Epidermal melanocyte (primary cell): ENCODE measurements around the gene ATAD3B.
"Not testable (repeated sequence)": the region's sequence is repeated elsewhere in the genome, so short reads cannot be mapped to it uniquely, and the experiment has no call there.

ENCODE experiments used
- DNase-seq: peaks from one replicate; pipeline ENCODE4 v3.0.0; 2011; ENCODE audit warnings: low spot score; ENCODE audit not compliant: insufficient read length

The ATAD3B gene, protein sequence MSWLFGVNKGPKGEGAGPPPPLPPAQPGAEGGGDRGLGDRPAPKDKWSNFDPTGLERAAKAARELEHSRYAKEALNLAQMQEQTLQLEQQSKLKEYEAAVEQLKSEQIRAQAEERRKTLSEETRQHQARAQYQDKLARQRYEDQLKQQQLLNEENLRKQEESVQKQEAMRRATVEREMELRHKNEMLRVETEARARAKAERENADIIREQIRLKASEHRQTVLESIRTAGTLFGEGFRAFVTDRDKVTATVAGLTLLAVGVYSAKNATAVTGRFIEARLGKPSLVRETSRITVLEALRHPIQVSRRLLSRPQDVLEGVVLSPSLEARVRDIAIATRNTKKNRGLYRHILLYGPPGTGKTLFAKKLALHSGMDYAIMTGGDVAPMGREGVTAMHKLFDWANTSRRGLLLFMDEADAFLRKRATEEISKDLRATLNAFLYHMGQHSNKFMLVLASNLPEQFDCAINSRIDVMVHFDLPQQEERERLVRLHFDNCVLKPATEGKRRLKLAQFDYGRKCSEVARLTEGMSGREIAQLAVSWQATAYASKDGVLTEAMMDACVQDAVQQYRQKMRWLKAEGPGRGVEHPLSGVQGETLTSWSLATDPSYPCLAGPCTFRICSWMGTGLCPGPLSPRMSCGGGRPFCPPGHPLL

DNA sequence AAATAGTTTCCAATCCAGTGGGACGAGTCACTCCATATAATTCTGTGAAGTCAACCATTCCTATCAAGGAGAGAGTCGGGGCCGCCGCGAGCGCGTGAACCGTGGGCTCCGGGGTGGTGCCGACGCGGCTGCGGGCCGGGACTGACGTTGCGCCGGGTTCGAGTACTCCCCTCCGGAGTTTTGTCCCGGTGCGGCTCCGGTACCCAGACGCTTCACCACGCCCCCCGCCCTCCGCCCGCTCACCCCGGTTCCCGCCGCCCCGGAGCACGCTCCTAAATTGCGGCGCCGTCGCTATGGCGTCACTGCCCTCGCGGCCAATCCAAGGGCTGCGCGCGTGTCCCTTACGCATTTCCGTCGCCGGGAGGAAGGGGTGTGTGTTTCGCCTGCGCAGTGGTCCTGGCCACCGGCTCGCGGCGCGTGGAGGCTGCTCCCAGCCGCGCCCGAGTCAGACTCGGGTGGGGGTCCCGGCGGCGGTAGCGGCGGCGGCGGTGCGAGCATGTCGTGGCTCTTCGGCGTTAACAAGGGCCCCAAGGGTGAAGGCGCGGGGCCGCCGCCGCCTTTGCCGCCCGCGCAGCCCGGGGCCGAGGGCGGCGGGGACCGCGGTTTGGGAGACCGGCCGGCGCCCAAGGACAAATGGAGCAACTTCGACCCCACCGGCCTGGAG lies at the start of gene ATAD3B:
ATAD3B (plus strand) TSS at position 377 of the 664 bp plus-strand sequence; CDS start at position 497, 120 bp downstream.
- DNase-seq, result peak; percentile 99

DNA sequence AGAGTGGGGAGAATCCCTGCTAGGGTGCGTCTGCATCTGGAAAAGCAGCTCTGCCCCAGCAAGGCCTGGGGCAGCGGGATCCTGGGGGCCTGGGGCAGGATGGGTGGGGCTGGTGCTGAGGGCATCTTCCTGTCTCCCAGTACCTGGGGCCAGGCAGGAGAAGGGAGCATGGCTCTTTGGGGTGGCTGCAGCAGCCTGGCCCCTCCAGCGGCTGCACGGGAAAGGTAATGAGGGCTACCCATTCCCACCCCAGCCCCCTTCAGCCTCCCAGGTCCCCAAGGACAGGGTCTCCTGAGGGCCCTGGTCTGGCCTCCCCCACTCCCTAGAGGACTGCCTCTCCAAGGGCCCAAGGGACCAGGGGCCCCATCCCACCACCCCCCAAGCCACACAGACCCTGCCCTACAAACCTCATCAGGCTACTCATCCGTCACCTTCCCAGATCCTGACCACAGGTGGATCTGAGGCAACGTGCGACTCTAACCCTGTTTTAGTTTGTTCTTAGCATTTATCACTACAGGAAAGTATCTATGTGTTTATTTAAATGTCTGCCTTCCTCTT lies 49.6 kb upstream of the ATAD3B start:
- DNase-seq, result peak; percentile 12

DNA sequence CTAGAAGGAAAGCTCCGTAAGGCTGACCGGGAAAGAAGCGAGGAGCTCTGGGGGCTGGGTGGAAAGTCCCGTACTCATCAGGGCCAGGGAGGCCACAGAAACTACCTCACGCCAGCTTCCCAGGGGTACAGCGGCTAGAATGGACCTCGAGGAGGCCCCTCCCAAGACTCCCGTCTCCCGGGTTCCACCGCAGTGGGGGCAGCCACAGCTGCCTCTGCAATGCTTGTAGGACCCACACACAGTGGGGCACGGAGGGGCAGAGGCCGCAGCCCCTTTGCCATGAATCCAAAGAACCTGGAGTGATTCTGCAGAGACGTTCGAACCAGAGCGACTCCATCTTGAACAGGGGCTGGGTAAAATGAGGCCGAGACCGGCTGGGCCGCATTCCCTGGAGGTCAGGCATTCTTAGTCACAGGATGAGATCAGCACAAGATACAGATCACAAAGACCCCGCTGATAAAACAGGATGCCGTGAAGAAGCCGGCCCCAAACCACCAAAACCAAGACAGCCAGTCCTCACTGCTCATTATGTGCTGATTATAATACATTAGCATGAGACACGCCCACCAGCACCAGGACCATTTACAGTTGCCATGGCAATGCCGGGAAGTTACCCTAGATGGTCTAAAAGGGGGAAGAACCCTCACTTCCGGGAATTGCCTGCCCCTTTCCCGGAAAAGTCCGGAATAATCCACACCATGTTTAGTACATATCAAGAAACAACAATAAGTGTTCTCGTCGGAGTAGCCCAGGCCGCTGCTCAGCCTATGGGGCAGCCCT lies 48.9 kb upstream of the ATAD3B start:
- DNase-seq, result peak; percentile 17

DNA sequence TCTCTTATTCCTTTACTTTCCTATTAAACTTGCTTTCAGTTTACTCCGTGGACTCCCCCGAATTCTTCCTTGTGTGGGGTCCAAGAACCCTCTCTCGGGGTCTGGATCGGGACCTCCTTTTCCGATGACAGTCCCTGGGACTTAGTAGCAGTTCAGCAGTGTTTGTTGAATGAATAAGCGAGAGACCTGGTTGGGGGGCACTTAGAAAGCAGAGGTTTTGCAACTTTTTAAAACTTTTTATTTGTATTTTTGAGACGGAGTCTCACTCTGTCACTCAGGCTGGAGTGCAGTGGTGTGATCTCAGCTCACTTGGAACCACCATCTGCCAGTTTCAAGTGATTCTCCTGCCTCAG lies 48.3 kb upstream of the ATAD3B start:
- peak; percentile 11 for DNase-seq

DNA sequence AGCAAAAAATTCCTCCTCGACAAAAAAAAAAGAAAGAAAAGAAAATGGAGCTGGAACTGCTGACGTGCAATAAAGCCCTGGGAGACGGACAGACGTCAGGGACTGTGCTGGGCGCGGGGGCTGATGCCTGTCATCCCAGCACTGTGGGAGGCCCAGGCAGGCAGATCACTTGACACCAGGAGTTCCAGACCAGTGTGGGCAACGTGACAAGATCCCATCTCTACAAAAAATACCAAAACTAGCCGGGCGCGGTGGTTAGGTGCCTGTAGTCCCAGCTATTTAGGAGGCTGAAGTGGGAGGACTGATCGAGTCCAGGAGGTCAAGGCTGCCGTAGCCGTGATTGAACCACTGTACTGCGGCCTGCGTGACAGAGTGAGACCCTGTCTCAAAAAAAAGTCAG lies 46.9 kb upstream of the ATAD3B start:
- DNase-seq, result no peak

DNA sequence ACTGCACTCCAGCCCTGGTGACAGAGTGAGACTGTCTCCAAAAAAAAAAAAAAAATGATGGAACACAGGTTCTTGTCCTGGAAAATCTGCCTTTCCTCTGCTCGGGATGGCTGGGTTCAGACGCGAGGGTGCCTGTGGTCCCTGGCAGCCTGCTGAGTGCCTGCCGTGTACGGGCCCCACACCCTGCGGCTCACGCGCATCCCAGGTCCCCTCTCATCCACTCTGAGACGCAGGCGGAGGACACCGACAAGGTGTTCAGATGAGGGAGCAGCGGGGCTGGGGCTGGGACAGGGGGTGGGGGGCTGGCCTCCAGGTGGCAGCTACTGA lies 46.2 kb upstream of the ATAD3B start:
- DNase-seq, result peak; percentile 11

DNA sequence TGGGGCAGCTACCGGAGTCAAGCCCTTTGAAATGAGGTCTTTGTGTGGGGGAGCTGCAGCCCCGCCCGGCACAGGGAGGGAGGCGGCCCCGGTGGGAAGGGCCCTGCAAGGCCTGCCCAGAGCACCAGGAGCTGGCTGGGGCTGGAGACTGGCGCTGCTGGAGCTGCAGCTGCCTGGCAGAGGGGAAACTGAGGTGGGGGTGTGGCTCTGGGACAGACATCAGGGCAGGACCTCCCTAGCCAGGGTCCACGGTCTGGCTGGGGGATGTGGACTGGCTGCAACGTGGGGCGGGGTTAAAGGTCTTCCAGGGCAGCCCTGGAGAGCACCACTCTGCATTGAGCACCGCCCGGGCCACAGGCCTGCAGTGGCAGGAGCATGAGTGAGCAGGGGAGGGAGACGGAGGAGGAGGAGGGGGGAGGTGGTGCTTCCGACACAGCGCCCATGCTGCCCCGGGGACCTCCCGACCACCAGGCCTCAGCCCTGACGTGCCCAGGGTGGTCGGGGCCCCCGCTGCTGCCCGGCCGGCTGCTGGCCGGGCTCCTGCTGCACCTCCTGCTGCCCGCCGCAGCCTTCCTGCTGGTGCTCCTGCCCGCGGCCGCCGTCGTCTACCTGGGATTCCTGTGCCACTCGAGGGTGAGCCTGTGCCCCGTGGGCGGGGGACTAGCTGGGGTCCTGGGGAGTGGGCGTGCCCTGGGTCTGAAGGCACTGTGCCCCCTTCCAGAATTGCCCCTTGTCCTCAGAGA lies 45.6 kb upstream of the ATAD3B start:
- no peak for DNase-seq

DNA sequence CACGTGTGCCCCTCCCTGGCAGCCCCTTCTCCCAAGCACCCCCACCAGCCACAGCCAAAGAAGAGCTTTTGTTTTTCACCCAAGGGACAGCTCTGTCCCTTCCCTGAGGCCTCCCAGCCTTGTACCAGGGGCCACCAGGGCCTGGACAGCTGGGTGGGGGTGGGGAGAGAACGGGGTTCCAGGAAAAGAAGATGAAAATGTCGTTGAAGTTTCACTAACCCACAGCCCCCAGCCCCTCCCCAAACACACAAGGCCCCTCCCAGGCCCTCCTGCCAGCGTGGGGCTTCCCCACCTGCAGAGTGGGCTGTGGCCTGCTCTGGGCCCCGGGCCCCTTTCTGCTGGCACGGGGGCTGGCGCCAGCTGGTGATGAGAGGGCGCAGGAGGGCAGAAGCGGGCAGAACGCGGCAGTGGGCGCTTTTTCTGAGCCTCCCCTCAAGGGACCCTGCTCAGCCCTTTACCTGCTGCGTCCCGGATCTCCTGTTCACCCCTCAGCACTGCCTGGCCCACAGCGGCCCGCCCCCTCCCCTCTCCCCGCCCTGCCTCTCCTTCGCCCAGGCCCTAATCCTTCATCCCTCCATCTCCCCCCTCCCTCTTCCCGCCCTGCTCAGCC lies 45.0 kb upstream of the ATAD3B start:
- DNase-seq, result no peak

DNA sequence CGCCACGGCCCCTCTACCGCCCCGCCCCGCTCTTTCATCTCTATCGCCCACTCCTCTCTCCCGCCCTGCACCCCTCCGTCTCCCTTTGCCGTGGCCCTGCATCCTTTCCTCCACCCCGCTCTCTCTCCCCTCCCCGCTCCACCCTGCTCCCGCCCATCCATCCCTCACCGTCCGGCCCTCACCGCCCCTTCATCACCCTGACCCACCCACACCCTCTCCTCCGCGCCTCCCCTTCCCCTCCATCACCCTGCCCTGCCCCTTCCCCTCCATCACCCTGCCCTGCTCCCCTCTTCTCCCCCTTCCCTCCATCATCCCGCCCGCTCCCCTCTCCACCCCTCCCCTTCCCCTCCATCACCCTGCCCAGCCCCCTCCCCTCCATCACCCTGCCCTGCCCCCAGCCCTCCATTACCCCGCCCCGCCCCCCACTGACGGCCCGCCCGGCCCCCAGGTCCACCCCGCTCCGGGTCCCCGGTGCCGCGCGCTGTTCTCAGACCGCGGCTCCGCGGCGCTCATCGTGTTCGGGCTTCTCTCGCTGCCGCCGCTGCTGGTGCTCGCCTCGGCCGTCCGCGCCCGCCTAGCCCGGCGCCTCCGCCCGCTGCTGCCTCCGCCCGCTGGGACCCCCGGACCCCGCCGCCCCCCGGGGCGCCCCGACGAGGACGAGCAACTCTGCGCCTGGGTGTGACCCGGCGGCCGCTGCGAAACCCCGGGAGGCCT lies 44.3 kb upstream of the ATAD3B start:
- DNase-seq, result peak; percentile 44

DNA sequence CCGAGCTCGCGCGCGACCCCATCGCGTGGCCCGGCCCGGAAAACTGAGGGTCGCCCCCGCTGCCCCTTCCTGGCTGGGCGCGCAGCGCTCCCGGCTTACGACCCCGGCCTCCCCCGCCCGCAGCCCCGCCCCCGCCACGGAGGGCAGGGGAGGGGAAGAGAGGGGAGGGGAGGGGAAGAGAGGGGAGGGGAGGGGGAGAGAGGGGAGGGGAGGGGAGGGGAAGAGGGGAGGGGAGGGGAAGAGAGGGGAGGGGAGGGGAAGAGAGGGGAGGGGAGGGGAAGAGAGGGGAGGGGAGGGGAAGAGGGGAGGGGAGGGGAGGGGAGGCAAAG lies 43.8 kb upstream of the ATAD3B start:
- DNase-seq, result peak; percentile 21

DNA sequence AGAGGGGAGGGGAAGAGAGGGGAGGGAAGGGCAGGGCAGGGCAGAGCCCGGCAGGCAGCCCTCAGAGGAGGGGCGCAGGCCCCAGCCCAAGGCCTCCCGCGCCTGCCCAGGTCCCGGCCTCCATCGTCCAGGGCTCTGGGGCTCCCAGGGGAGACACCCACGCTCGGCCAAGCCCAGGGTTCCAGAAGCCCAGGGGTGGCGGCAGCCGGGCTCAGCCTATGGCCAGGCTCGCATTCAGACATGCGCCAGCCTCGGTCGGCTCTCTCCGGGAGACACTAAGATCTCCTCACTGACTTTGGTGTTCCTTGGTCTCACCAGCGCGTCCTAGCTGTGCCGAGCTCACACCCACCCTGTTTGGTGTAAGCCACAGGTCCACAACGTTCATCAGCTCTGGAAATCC lies 43.4 kb upstream of the ATAD3B start:
- no peak for DNase-seq

DNA sequence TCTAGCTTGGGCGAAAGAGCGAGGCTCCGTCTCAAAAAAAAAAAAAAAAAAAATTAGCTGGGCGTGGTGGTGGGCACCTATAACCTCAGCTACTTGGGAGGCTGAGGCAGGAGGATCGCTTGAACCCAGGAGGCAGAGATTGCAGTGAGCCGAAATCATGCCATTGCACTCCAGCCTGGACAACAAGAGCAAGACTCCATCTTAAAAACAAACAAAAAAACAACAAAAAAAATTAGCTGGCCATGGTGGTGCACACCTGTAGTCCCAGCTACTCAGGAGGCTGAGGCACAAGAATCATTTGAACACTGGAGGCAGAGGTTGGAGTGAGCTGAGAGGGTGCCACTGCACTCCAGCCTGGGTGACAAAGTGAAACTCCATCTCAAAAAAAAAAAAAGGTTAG lies 42.6 kb upstream of the ATAD3B start:
- DNase-seq, result not testable (repeated sequence)

DNA sequence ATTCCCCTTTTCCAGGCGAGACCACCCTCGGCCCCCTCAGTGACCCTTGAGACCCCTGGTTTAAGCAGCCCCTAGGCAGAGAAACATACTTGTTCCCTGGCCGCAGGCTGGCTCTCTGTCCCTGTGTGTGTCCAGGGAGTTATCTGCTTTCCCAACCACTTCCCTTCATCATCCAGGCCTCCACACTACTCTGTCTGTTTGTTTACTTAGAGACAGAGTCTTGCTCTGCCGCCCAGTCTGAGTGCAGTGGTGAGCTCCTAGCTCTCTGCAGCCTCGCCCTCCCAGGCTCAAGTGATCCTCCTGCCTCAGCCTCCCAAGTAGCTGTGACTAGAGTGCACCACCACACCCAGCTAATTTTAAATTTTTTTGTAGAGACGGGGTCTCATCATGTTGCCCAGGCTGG lies 41.9 kb upstream of the ATAD3B start:
- no peak for DNase-seq

DNA sequence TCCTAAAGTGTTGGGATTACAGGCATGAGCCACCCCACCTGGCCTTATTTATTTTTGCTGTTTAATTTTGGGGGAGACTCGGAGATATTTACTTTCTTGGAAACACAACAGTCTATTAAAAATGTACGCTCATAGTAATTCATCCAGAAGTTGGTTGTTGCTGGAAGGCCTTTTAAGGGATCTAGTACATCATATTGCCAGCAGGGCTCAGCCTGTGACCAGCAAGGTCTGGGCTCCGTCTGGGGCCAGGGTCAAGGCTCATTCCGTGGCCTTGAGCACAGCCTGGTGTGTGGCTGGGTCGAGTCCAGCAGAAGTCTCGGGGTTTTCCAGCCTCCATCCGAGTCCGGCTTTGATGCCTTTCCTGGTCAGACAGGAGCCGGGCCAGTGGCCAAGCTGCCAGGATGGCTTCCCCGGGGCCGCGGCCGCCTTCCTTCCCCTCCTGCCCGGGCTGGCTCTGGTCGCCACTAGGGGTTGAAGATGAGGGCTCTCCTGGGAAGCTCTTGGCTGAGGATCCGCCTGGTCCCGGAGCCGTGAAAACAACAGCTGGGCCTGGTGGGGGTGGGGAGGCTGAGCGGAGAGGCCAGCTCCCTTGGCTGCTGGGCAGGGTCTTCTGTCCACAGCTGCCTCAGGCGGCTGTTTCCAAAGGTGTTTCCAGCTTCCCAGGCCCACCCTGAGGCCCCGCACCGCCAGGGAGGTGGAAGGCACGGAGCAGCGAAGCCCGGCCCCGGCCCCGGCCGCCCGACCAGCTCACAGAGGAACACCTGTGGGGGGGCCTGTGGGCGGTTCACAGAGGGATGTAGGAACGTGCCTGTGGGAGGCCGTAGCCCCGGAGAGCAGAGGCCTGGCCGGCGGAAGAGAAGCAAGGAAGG lies 41.2 kb upstream of the ATAD3B start:
- peak; percentile 47 for DNase-seq

DNA sequence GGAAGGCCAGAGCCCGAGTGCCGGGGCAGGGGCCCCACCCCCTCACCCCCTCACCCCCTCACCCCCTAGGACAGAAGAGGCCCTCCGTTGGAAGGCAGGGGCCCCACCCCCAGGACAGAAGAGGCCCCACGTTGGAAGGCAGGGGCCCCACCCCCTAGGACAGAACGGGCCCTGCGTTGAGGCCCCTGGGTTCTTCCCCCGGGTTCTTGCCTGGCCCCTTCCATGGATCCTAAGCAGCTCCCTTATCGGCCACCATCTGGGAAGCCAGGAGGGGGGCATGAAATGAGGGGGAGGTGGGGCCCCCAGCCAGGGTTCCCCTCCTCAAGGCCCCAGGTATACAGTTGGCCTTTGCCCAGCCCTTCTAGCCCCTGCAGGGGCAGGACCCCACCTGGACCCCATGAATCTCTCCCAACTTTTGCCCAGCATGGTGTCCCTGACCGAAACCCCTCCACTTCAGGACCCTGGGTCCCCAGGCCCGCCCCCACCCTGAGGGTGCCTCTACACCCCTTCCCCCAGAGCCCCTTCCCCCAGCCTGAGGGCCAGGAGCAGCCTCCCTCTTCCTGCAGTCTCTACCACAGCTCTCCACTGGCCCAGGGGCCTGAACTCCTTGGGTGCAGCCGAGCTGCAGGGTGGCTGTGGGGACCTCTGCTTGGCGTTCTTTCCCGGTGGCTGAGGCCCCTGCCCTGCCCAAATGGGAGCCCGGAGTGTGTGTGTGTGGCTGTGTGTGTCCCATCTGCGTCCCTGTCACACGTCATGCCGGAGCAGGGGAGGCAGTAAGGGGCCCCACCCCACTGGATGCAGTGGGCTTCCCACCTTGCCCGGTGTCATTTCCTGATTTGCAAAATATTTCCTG lies 40.3 kb upstream of the ATAD3B start:
- DNase-seq, result no peak

DNA sequence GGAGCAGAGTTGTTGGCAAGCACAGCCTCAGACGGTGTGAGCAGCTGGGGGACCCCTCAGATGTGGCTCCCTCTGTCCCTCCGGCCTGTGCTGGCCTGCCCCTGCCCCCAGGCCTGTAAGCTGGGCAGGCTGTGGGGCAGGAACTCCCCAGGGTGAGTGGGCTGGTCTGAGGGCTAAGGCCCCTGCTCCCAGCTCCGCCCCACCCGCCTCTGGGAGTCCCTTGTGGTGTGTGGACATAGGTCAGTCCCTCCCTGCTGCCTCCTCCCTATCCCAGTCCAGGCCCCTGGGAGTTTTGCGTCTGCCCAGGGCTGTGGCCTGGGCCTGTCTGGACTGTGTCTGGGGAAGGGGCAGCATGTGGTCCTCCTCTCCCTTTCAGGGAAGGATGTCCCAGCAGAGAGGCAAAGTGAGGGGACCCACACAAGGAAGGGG lies 39.7 kb upstream of the ATAD3B start:
- DNase-seq, result peak; percentile 16

DNA sequence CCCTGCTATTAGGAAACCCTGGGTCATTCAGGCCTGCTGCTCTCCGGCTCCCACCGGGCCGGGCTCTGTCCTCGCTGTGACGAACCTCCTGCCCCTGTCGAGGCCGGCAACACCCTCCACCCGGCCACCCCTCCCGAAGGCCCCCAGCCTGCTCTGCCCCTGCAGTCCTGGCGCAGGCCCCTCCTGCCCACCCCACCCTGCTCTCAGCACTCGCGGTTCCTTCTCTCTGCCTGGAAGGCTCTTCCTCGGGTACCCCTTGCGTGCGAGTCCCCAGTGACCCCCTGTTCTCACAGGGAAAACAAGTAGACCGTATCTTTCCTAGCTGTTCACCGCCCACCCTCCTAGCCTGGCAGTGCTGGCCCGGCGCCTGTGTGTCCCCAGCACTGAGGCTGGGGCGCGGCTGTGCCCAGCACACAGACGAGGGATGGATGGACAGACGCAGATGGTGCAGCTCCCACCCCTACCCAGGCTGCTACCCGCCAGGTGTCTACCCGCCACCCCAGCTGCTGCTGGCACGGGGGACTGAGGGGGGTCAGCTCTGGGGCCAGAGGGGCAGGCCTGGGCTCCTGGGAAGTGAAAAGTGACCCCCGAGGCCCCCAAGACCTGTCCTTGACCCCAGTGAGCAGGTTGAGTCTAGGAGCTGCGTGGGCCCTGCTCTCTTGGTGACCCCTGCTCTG lies 39.2 kb upstream of the ATAD3B start:
- DNase-seq, result no peak
